ENCODE measurements around the gene GNA12.

GRCh38 chr7:2843191-2843685, 870 bp downstream of the GNA12 start:
- TF ChIP-seq CTCF (IDR thresholded peaks at IDR 0.05 in 2 of 3, conservative IDR thresholded peaks at IDR 0.05 in 1 of 3; ENCODE audit: control insufficient read depth in 2 of 3, extremely low read depth in 1 of 3, insufficient read depth in 1 of 3, low read depth in 3 of 3, low read length in 3 of 3) (no peak), ZNF24 (IDR thresholded peaks at IDR 0.05) (no peak), PAX8 (IDR thresholded peaks at IDR 0.05) (no peak), RAD21 (IDR thresholded peaks at IDR 0.05; ENCODE audit: insufficient read depth, low read depth, low read length) (no peak), POLR2AphosphoS5 (IDR thresholded peaks at IDR 0.05; ENCODE audit: low read length) (no peak), YY1 (IDR thresholded peaks at IDR 0.05; ENCODE audit: low read depth, low read length) (no peak), FOXM1 (IDR thresholded peaks at IDR 0.05; ENCODE audit: low read depth, low read length) (no peak), FOS (IDR thresholded peaks at IDR 0.05; ENCODE audit: borderline replicate concordance, extremely low read depth, insufficient read length) (no peak), BRCA1 (IDR thresholded peaks at IDR 0.05; ENCODE audit: low read depth, low read length) (no peak)
- TF ChIP-seq, protein P1, sequence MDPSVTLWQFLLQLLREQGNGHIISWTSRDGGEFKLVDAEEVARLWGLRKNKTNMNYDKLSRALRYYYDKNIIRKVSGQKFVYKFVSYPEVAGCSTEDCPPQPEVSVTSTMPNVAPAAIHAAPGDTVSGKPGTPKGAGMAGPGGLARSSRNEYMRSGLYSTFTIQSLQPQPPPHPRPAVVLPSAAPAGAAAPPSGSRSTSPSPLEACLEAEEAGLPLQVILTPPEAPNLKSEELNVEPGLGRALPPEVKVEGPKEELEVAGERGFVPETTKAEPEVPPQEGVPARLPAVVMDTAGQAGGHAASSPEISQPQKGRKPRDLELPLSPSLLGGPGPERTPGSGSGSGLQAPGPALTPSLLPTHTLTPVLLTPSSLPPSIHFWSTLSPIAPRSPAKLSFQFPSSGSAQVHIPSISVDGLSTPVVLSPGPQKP (IDR thresholded peaks at IDR 0.05; ENCODE audit: low read depth, low read length), result no peak
